ENCODE data around the gene OTOG.

- TF ChIP-seq CTCF (IDR thresholded peaks at IDR 0.05; ENCODE audit: extremely low read depth in 1 of 2, insufficient read depth in 1 of 2, low read depth in 1 of 2, low read length in 2 of 2) (no peak), POLR2A (IDR thresholded peaks at IDR 0.05; ENCODE audit: low read depth, low read length) (no peak)
Observed at GRCh38 chr11:17533341-17533740, 13.7 kb upstream of the OTOG start.

All from endothelial cell of umbilical vein (primary cell).